NT2/D1 (cell line): Measurements from ENCODE around the gene KCTD12.
"Not testable (repeated sequence)": the region's sequence is repeated elsewhere in the genome, so short reads cannot be mapped to it uniquely, and the experiment has no call there.

Experiments
- DNase-seq: peaks from one replicate; pipeline ENCODE4 v3.0.0-alpha.2; 2011; ENCODE audit warnings: low read depth, low spot score
- H3K27me3 ChIP-seq: 2 replicates; pipeline ENCODE4 v1.6.0; 2011; ENCODE audit warnings: mild to moderate bottlenecking; ENCODE audit not compliant: insufficient read length, insufficient read depth
- H3K36me3 ChIP-seq: 2 replicates; pipeline ENCODE4 v1.6.1; 2011; ENCODE audit warnings: mild to moderate bottlenecking, low read length, mixed read lengths; ENCODE audit not compliant: insufficient read depth, insufficient read length
- H3K4me1 ChIP-seq: 2 replicates; pipeline ENCODE4 v1.5.1; 2011; ENCODE audit not compliant: insufficient read depth, insufficient read length
- H3K4me3 ChIP-seq: 2 replicates; pipeline ENCODE4 v1.5.1; 2011; ENCODE audit warnings: low read depth; ENCODE audit not compliant: insufficient read length
- H3K9ac ChIP-seq: 2 replicates; pipeline ENCODE4 v1.6.0; 2011; ENCODE audit warnings: low read depth; ENCODE audit not compliant: insufficient read length
- H3K9me3 ChIP-seq: 2 replicates; pipeline ENCODE4 v1.5.1; 2011; ENCODE audit warnings: mild to moderate bottlenecking, low read length; ENCODE audit not compliant: insufficient read depth
- SUZ12 ChIP-seq: IDR thresholded peaks from 2 replicates; pipeline ENCODE4 v1.6.1; 2011; ENCODE audit not compliant: insufficient read length, insufficient read depth; ENCODE audit errors: extremely low read depth
- YY1 ChIP-seq: IDR thresholded peaks from 2 replicates; pipeline ENCODE4 v1.6.1; 2011; ENCODE audit not compliant: insufficient read length, insufficient read depth
- ZNF274 ChIP-seq: IDR thresholded peaks from 2 replicates; pipeline ENCODE4 v1.6.1; 2011; ENCODE audit warnings: mild to moderate bottlenecking, low read depth, low read length

KCTD12 gene

GRCh38 chr13:76925115-76925514 lies 38.9 kb upstream of the KCTD12 start:
- Histone ChIP-seq H3K4me3 (no peak overlapping the region), H3K9me3 (no peaks in the 10 kb centered on the region), H3K27me3 (no peaks in the 10 kb centered on the region), H3K9ac (no peak overlapping the region), H3K36me3 (no peaks in the 10 kb centered on the region), H3K4me1 (no peaks in the 10 kb centered on the region)
- no peak for TF ChIP-seq YY1
- TF ChIP-seq SUZ12: no peak
- no peak for TF ChIP-seq ZNF274
- no peak for DNase-seq

- Histone ChIP-seq H3K27me3 (no peaks in the 10 kb centered on the region), H3K9me3 (no peaks in the 10 kb centered on the region)
These were observed 35.3 kb upstream of the KCTD12 start for GRCh38 chr13:76921516-76921915.

GRCh38 chr13:76917755-76918481 lies 31.7 kb upstream of the KCTD12 start:
- H3K4me1 ChIP-seq, H3K9me3 ChIP-seq, H3K27me3 ChIP-seq, DNase-seq, H3K36me3 ChIP-seq, H3K9ac ChIP-seq, H3K4me3 ChIP-seq: not testable (repeated sequence)

More at GRCh38 chr13:76921516-76921915, 35.3 kb upstream of the KCTD12 start:
- Histone ChIP-seq H3K36me3 (no peaks in the 10 kb centered on the region), H3K4me1 (no peaks in the 10 kb centered on the region), H3K9ac (no peak overlapping the region), H3K4me3 (no peak overlapping the region)
- DNase-seq: no peak
- no peak for TF ChIP-seq YY1
- TF ChIP-seq SUZ12: no peak
- no peak for TF ChIP-seq ZNF274

- Histone ChIP-seq H3K9me3 (no peaks in the 10 kb centered on the region), H3K9ac (no peak overlapping the region), H3K27me3 (no peaks in the 10 kb centered on the region), H3K36me3 (no peaks in the 10 kb centered on the region), H3K4me1 (no peaks in the 10 kb centered on the region), H3K4me3 (no peak overlapping the region)
- TF ChIP-seq ZNF274: no peak
- TF ChIP-seq SUZ12: no peak
- TF ChIP-seq YY1: no peak
- no peak for DNase-seq
These were observed 30.9 kb upstream of the KCTD12 start for GRCh38 chr13:76917095-76917494.

- no peaks in the 10 kb centered on the region for H3K9me3 ChIP-seq
These were observed 27.7 kb upstream of the KCTD12 start for GRCh38 chr13:76913898-76914297.

GRCh38 chr13:76912476-76912875 lies 26.3 kb upstream of the KCTD12 start:
- DNase-seq: no peak
- Histone ChIP-seq H3K4me1 (no peaks in the 10 kb centered on the region), H3K27me3 (no peaks in the 10 kb centered on the region), H3K9me3 (no peaks in the 10 kb centered on the region), H3K36me3 (no peaks in the 10 kb centered on the region), H3K9ac (no peak overlapping the region), H3K4me3 (no peak overlapping the region)
- TF ChIP-seq SUZ12 (no peak), ZNF274 (no peak)

More at GRCh38 chr13:76913898-76914297, 27.7 kb upstream of the KCTD12 start:
- no peak for DNase-seq
- Histone ChIP-seq H3K9ac (no peak overlapping the region), H3K36me3 (no peaks in the 10 kb centered on the region), H3K4me1 (no peaks in the 10 kb centered on the region), H3K4me3 (no peak overlapping the region), H3K27me3 (no peaks in the 10 kb centered on the region)
- TF ChIP-seq SUZ12 (no peak), ZNF274 (no peak), YY1 (no peak)

GRCh38 chr13:76904507-76904906 lies 18.3 kb upstream of the KCTD12 start:
- no peak for DNase-seq
- Histone ChIP-seq H3K4me1 (no peaks in the 10 kb centered on the region), H3K9ac (no peak overlapping the region), H3K36me3 (no peaks in the 10 kb centered on the region), H3K4me3 (no peak overlapping the region), H3K9me3 (no peaks in the 10 kb centered on the region), H3K27me3 (no peaks in the 10 kb centered on the region)
- no peak for TF ChIP-seq SUZ12
- TF ChIP-seq YY1: no peak
